Spleen (tissue), 7 donors: ENCODE measurements around the gene AAR2.

Source experiments
- POLR2A ChIP-seq, 3 donors: fragments of 450-650 bp; IDR thresholded peaks; one replicate each; pipeline ENCODE4 v1.5.1; 2017; ENCODE audit warnings: antibody characterized with exemption in 3 of 3, mild to moderate bottlenecking in 1 of 3
- POLR2AphosphoS5 ChIP-seq, 3 donors: sonication (generic); formaldehyde crosslinking; IDR thresholded peaks; one replicate each; pipeline ENCODE4 v1.5.1; 2017; ENCODE audit warnings: antibody characterized with exemption in 3 of 3
- TF ChIP-seq, protein P1 (sequence below), 11 experiments: fragments of 200-600 bp in 7 of 11; fragments of 450-650 bp in 4 of 11; sonication (generic) in 4 of 11; IDR thresholded peaks in 8 of 11; conservative IDR thresholded peaks in 3 of 11; 1 replicate in 7 of 11; 2 replicates in 4 of 11; pipeline versions ENCODE4 v1.4.0 to v1.8.0; 2016 to 2021; ENCODE audit warnings: antibody characterized with exemption in 11 of 11, inconsistent platforms in 4 of 11, mild to moderate bottlenecking in 1 of 11
- donor health status: DM: no; HTN: no; CAD: no; lungs with moderate emphysema.
- donor health status: DM: no; HTN: no; CAD: no.
- donor health status: DM: no; HTN: no; CAD: no.

DNA sequence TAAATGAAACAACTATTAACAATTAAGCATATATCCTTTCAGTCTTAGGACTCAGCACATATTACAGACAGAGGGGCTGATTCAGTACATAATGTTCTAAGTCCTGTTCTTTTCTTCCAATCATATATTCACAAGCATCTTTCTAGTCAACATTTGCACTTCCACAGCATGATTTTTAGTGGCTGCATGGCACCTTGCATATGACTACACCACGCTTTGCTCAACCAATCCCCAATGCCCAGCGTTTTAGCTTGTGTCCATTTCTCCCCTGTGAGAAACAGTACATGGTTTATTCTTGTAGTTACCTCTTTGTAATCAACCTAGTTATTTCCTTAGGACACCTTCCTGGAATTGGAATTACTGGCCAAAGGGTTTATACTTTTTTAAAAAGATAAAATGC is 33.2 kb downstream of the AAR2 start:
- TF ChIP-seq, protein P1, sequence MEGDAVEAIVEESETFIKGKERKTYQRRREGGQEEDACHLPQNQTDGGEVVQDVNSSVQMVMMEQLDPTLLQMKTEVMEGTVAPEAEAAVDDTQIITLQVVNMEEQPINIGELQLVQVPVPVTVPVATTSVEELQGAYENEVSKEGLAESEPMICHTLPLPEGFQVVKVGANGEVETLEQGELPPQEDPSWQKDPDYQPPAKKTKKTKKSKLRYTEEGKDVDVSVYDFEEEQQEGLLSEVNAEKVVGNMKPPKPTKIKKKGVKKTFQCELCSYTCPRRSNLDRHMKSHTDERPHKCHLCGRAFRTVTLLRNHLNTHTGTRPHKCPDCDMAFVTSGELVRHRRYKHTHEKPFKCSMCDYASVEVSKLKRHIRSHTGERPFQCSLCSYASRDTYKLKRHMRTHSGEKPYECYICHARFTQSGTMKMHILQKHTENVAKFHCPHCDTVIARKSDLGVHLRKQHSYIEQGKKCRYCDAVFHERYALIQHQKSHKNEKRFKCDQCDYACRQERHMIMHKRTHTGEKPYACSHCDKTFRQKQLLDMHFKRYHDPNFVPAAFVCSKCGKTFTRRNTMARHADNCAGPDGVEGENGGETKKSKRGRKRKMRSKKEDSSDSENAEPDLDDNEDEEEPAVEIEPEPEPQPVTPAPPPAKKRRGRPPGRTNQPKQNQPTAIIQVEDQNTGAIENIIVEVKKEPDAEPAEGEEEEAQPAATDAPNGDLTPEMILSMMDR (IDR thresholded peaks at IDR 0.05 in 8 of 11, conservative IDR thresholded peaks at IDR 0.05 in 3 of 11), result no peak
- no peak for TF ChIP-seq POLR2AphosphoS5 (IDR thresholded peaks at IDR 0.05)
- no peak for TF ChIP-seq POLR2A (IDR thresholded peaks at IDR 0.05)
